Common myeloid progenitor, CD34-positive (primary cell): ENCODE data around the gene MRPL51.

Source experiments
- CTCF ChIA-PET: fragments of 350-600 bp; sonication (Branson Sonifier 250); formaldehyde crosslinking; loops from one replicate; lab custom pipeline; 2021; ENCODE audit warnings: antibody characterized with exemption; lab: Charles Lee
- POLR2A ChIA-PET: fragments of 350-600 bp; sonication (Branson Sonifier 250); formaldehyde crosslinking; loops from one replicate; lab custom pipeline; 2021; ENCODE audit warnings: antibody characterized with exemption; lab: Charles Lee
- DNase-seq, 3 donors: peaks; one replicate each; pipeline versions ENCODE4 v3.0.0 to v3.0.0-alpha.2; 2013
- H3K27ac ChIP-seq, 2 experiments: 1 replicate in 1 of 2; 2 replicates in 1 of 2; pipeline ENCODE4 v1.7.0; 2013; ENCODE audit warnings: inconsistent platforms in 2 of 2, low read length in 2 of 2, mild to moderate bottlenecking in 2 of 2, low read depth in 1 of 2, moderate library complexity in 1 of 2; ENCODE audit not compliant: severe bottlenecking in 2 of 2, insufficient read depth in 1 of 2, poor library complexity in 1 of 2
- H3K27me3 ChIP-seq, 5 experiments: replicated peaks in 2 of 5; 1 replicate in 3 of 5; 2 replicates in 2 of 5; pipeline versions ENCODE4 v1.6.1 to v1.7.0; 2013; ENCODE audit warnings: low read length in 4 of 5, mild to moderate bottlenecking in 2 of 5, moderate library complexity in 2 of 5, inconsistent platforms in 1 of 5; ENCODE audit not compliant: insufficient read depth in 5 of 5, control insufficient read depth in 4 of 5
- H3K36me3 ChIP-seq, 4 experiments: 1 replicate in 2 of 4; 2 replicates in 2 of 4; pipeline versions ENCODE4 v1.6.1 to v1.7.0; 2013; ENCODE audit warnings: low read length in 3 of 4, control low read depth in 1 of 4, mild to moderate bottlenecking in 1 of 4; ENCODE audit not compliant: control insufficient read depth in 4 of 4, insufficient read depth in 4 of 4
- H3K4me1 ChIP-seq, 4 experiments: 1 replicate in 3 of 4; 2 replicates in 1 of 4; pipeline versions ENCODE4 v1.6.1 to v1.7.1; 2013; ENCODE audit warnings: low read length in 3 of 4, mild to moderate bottlenecking in 3 of 4, control low read depth in 1 of 4, inconsistent platforms in 1 of 4, moderate library complexity in 1 of 4; ENCODE audit not compliant: control insufficient read depth in 4 of 4, insufficient read depth in 4 of 4; ENCODE audit errors: control extremely low read depth in 1 of 4
- H3K4me3 ChIP-seq, 7 experiments: 1 replicate in 4 of 7; 2 replicates in 3 of 7; pipeline versions ENCODE4 v1.5.1 to v1.7.0; 2013; ENCODE audit warnings: mild to moderate bottlenecking in 7 of 7, low read length in 6 of 7, moderate library complexity in 6 of 7, inconsistent platforms in 2 of 7, low read depth in 2 of 7, control low read depth in 1 of 7; ENCODE audit not compliant: insufficient read depth in 4 of 7, control insufficient read depth in 1 of 7; ENCODE audit errors: extremely low read depth in 1 of 7
- H3K9me3 ChIP-seq, 5 experiments: 1 replicate in 4 of 5; 2 replicates in 1 of 5; pipeline versions ENCODE4 v1.6.1 to v1.7.1; 2013; ENCODE audit warnings: low read length in 4 of 5, mild to moderate bottlenecking in 2 of 5, inconsistent platforms in 1 of 5, low read depth in 1 of 5, moderate library complexity in 1 of 5; ENCODE audit not compliant: control insufficient read depth in 4 of 5, insufficient read depth in 2 of 5; ENCODE audit errors: control extremely low read depth in 1 of 5
- WGBS: methylation state at CpG from one replicate; pipeline ENCODE4 v1.1.5; 2013; ENCODE audit not compliant: insufficient coverage; 5-methylcytosine and 5-hydroxymethylcytosine counted together

MRPL51 gene

DNA sequence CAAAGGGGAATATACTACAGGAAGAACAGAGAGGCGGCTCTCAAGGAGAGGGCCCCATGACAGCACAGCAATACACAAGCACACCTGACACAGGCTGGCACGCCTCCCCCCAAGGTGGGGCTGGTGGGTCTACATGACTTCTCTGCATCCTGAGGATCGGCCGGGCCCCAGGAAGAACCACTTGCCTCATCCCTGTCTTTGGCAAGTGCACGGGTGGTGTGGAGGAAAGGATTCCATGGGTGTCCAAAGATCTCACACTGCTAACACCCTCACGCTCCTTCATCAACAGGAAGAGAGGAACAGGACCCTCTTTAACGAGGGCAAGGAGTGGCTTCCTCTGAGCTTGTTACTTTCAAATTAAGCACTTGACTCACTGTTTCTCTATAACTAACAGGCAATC is 29.8 kb downstream of the MRPL51 start:
- Histone ChIP-seq H3K9me3 (no peaks in the 10 kb centered on the region), H3K27ac (peak overlapping the region; percentile 6 to 83), H3K4me3 (no peak overlapping the region), H3K36me3 (peaks cover 6 to 69% (median 44%) of the 10 kb centered on the region in 4 experiments), H3K4me1 (peaks cover 20 to 65% (median 49%) of the 10 kb centered on the region in 4 experiments), H3K27me3 (no peaks in the 10 kb centered on the region)
- POLR2A ChIA-PET, result interaction anchor here (1.0 to 3.8 kb wide), 2 partner anchors 11 to 37 kb away, joined by 3 to 15 read pairs; partner anchors contain the start of gene TAPBPL
- no peak for DNase-seq
- CTCF ChIA-PET, result interaction anchor here (0.7 to 10.4 kb wide), 12 partner anchors 11 to 140 kb away, joined by 3 to 197 read pairs (median 4); partner anchors contain the start of genes CD27, MRPL51 and TAPBPL
- WGBS, result 54% methylated on average over 2 of the region's 7 CpGs

DNA sequence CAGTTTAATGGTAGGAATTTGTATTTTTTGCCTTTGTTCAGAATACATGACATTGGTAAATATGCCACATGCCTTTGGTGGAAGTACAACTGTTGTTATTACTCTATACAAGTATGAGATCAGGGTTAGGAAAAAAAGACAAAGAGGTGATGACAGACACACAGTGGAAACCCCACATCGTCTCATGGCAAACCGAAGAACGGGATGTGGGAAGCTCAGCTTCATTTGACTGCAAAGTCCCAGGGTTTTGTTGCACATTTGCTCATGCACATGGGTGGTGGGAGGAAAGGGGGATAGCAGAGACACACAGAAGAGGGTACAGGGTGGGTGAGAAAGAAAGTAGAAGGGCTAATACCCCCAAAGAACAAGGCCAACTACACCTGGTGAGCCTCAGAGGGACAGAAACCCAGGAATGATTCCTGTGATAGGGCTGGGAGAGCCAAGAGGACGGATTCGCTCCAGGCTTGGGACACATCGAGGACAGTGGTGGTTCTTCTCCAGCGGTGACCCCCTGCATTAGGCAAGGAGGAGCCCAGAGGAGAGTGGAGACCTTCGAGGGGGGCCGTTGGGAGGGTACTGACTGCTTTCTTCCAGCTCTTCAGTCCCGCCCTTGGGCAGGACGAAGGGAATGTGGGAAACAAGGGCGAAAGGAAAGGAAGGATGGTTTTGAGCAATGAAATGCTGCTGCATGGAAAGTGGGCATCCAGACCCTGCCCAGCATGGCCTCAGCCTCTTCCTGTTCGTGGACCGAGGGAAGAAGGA is 30.6 kb downstream of the MRPL51 start:
- no peak for DNase-seq
- CTCF ChIA-PET, result interaction anchor here (0.6 to 10.4 kb wide), 12 partner anchors 11 to 142 kb away, joined by 3 to 197 read pairs (median 4); partner anchors contain the start of genes CD27 and TAPBPL

DNA sequence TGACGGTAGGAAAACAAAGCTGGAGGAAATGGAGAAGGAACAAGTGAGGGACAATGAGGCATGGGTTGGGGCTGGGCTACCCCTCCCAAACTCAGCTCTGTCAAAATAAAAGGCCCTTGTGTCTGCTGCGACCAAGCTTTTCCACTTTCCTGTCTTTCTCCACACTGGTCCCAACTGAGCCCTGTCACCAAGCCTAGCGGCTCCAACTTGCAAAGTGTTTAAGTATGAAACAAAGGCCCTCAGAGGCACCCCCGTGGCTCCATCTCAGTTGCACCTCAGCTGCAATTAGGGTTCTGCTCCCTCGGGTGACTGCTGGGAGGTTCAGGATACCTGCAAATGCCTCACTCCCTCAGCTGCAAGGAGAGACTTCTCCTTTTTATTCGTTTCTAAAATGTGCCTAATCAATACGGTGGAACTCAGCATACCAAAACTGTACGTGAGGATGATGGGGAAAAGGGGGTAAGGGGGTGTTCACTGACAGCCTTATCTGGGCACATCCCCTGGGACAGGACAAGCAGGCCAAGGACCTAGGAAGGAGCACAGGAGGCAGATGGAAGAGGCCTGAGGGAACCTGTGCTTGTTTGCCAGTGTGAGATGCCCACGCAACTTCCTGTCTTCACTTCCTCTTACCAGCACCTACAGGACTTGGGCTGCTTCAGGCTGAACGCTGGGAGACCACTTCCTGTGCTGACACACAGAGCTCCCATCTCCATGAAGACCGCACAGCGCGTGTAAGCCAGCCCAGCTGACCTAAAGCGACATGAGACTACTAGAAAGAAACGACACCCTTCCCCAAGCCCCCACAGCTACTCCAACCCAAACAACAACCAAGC is 31.4 kb downstream of the MRPL51 start:
- Histone ChIP-seq H3K27ac (peak overlapping the region; percentile 69 to 83), H3K27me3 (no peaks in the 10 kb centered on the region), H3K9me3 (no peaks in the 10 kb centered on the region), H3K4me1 (peaks cover 20 to 69% (median 50%) of the 10 kb centered on the region in 4 experiments), H3K4me3 (peak overlapping the region in 3 of 7 experiments; percentile 21 to 48 (median 34)), H3K36me3 (peaks cover 13 to 80% (median 55%) of the 10 kb centered on the region in 4 experiments)
- POLR2A ChIA-PET, result interaction anchor here (1.0 to 3.8 kb wide), 4 partner anchors 9 to 35 kb away, joined by 3 to 15 read pairs (median 9); partner anchors contain the start of genes TAPBPL and VAMP1
- peak; percentile 94 to 98 (median 97) for DNase-seq
- WGBS, result 14% methylated on average over 9 of the region's 15 CpGs
- CTCF ChIA-PET, result interaction anchor here (0.9 to 10.4 kb wide), 13 partner anchors 10 to 163 kb away, joined by 3 to 197 read pairs (median 4); partner anchors contain the start of genes CD27 and TAPBPL

More for the DNA sequence above, 30.6 kb downstream of the MRPL51 start:
- Histone ChIP-seq H3K4me1 (peaks cover 20 to 63% (median 49%) of the 10 kb centered on the region in 4 experiments), H3K36me3 (peaks cover 10 to 76% (median 49%) of the 10 kb centered on the region in 4 experiments), H3K9me3 (no peaks in the 10 kb centered on the region), H3K4me3 (peak overlapping the region in 2 of 7 experiments; percentile 1 to 17), H3K27ac (peak overlapping the region; percentile 69 to 83), H3K27me3 (no peaks in the 10 kb centered on the region)
- 89% methylated on average over 14 of the region's 14 CpGs for WGBS
- POLR2A ChIA-PET, result interaction anchor here (1.0 to 3.8 kb wide), 3 partner anchors 8 to 36 kb away, joined by 5 to 15 read pairs (median 13); partner anchors contain the start of genes TAPBPL and VAMP1

DNA sequence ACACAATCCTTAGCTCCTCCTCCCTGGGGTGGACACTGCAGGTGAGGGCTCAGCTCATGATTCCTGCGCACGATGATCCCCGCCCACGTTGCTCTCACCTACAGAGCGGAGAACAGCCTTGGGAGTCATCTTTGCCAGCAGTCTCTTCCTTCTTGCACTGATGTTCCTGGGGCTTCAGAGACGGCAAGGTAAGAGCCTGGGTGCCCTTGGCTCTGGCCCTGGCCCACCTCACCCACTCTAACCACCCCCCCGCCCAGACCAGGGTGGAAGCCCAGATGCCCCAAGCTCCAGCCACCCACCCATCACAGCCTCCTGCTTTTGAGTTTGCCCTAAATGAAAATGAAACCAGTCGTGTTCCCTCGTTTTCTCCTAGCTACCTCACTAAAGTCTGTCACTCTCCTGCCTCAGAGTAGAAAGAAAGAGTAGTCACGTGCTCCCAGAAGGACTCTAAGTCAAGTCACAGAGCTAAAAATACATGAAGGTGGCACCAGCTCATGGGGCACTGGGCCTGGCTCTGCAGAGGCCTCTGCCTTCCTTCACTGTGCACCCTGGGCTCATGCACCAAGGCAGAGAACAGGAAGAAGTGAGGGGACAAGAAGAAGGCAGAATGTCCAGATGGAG is 32.2 kb downstream of the MRPL51 start:
- POLR2A ChIA-PET, result interaction anchor here (1.2 to 3.8 kb wide), 3 partner anchors 9 to 28 kb away, joined by 3 to 15 read pairs (median 13); partner anchors contain the start of genes TAPBPL and VAMP1
- peak in 2 of 3 donors; percentile 32 to 38 for DNase-seq
- peaks cover 20 to 69% (median 50%) of the 10 kb centered on the region in 4 experiments for H3K4me1 ChIP-seq
- H3K27ac ChIP-seq, result peak overlapping the region; percentile 69 to 83
- H3K27me3 ChIP-seq, result no peaks in the 10 kb centered on the region
- H3K4me3 ChIP-seq, result peak overlapping the region in 3 of 7 experiments; percentile 17 to 34 (median 21)
- CTCF ChIA-PET, result interaction anchor here (0.9 to 10.4 kb wide), 12 partner anchors 9 to 163 kb away, joined by 3 to 197 read pairs (median 4); partner anchors contain the start of genes CD27 and TAPBPL
- H3K9me3 ChIP-seq, result no peaks in the 10 kb centered on the region
- peaks cover 13 to 73% (median 52%) of the 10 kb centered on the region in 4 experiments for H3K36me3 ChIP-seq
- WGBS, result 83% methylated on average over 9 of the region's 10 CpGs

DNA sequence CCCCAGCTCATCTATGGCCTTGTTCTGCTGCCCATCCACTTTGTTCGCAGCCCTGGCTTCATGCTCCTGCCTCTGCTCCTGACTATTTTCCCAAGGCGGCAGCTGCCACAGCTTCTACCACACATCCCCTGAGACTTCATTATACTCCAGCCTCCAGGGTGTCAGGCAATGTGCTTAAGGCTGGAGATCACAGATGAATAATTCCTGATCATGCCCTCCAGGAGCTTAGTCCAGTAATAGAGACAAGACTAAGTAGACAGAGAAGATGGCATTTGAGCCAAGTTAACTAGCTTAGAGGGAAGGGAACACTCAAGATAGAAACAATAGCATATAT is 34.1 kb downstream of the MRPL51 start:
- Histone ChIP-seq H3K4me1 (peaks cover 20 to 59% (median 44%) of the 10 kb centered on the region in 4 experiments), H3K27me3 (no peaks in the 10 kb centered on the region), H3K27ac (peak overlapping the region in 1 of 2 experiments; percentile 15), H3K9me3 (no peaks in the 10 kb centered on the region), H3K36me3 (peaks cover 14 to 65% (median 52%) of the 10 kb centered on the region in 4 experiments), H3K4me3 (no peak overlapping the region)
- POLR2A ChIA-PET, result interaction anchor here (0.7 to 1.5 kb wide), 2 partner anchors 10 to 346 kb away, joined by 3 to 4 read pairs; no protein-coding TSS in a partner anchor
- CTCF ChIA-PET, result interaction anchor here (1.1 to 10.4 kb wide), 3 partner anchors 18 to 132 kb away, joined by 3 to 197 read pairs (median 3); no protein-coding TSS in a partner anchor
- 100% methylated on average over 2 of the region's 2 CpGs for WGBS
- no peak for DNase-seq
